Stimulated activated CD4-positive, alpha-beta T cell treated with anti-CD3 and anti-CD28 coated beads, Interleukin-15, amount 100 ng/mL, for 24 hours (primary cell): Measurements from ENCODE around the gene PKD1.

Experiments used
- DNase-seq: peaks from one replicate; pipeline ENCODE4 v3.0.0-alpha.2; 2020

Gene PKD1

DNA sequence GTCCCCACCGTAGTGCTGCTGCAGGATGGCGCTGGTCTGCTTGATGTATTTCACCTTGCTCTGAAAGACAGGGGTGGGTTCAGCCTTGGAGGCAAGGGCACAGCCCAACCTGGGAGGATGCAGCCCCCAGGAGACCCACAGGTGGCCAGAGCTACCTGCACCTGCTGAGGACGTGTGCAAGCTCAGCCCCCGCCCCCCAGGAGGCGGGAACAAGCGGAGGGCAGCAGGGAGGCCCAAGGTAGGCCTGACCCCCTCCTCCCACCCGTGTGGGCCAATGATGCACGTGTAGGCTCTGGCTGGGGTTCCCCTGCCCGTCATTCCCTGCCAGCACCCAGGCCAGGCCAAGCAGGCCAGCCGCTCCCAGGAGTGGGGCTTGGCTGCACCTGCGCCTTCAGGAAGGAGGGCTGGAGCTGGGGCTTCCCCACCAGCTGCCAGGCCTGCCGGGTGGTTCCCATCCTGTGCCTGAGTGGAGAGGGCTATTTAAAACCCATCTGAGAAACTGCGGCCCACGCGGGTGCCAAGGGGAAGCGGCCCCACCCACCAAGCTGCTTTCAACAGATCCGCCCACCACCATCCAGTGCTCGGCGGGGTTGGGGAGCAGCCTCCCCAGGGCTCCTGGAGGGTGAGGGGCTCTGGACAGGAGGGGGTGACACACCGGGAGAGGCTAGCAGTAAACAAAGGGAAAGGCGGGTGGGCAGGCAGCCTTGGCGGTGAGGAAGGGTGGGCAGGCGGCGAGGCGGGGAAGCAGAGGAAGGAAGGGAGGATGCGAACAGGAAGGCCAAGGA is 91.8 kb downstream of the PKD1 start:
- no peak for DNase-seq

DNA sequence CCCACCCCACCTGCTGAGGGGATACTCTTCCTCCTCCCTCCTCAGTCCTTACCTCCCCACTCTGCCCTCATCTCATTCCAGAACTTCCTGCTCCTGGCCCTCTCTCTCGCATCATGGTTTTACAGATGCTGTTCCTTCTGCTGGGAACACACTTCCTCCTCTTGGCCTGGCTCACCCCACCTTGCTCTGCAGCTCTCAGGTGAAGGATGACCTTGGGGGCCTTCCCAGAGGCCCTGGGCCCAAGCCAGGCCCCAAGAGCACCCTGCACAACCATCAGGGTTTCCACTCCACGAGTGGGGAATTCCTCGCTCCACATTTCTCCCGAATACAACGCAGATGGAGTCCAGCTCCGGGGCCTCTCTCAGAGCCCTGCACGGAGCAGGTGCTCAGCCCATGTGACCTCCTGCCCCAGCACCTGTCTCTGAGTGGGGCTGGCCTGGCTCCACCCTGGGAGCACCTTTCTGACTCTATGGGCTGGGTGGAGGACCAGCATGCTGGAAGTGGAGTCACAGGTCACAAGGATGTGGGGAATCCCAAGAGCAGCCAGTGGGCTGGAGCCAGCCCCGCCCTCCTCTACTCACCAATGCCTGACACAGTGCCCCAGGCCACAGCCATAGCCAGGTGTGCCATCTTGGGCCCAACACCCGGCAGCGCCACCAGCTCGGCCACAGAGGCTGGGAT is 92.6 kb downstream of the PKD1 start:
- no peak for DNase-seq

DNA sequence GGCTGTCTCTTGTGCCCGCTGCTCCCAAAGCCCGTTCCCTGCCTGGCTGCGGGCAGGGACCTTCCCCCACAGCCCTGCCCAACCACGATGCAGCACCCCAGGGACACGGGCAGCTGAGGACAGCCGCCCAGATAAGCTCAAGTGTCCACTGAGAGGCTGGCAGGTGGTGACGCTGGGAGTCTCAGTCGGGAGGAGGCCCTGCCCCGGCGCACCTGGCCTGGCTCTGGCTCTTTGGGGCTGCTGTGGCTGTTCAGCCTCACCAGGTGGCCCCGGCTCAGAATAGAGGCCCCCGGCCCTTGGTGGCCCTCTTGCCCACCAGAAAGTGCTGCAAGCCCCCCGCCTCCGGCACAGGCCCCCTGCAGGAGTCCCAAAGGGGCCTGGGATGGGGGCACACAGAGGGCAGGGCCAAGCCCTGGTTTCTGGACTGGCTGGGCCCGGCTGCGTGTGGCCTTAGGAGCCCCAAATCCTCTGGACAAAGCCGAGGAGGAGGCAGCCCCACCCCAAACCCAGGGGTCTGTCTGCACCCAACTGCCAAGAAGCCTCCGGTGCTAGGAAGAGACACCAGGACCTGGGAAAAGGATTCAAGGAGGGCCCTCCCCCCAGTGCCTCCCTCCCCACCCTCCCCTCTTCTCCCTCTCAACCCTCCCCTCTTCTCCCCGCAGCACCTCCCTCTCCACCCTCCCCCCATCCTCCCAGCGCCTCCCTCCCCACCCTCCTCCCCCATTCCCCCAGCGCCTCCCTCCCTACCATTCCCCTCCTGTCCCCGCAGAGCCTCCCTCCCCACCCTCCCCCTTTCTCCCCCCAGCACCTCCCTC is 93.3 kb downstream of the PKD1 start:
- no peak for DNase-seq

DNA sequence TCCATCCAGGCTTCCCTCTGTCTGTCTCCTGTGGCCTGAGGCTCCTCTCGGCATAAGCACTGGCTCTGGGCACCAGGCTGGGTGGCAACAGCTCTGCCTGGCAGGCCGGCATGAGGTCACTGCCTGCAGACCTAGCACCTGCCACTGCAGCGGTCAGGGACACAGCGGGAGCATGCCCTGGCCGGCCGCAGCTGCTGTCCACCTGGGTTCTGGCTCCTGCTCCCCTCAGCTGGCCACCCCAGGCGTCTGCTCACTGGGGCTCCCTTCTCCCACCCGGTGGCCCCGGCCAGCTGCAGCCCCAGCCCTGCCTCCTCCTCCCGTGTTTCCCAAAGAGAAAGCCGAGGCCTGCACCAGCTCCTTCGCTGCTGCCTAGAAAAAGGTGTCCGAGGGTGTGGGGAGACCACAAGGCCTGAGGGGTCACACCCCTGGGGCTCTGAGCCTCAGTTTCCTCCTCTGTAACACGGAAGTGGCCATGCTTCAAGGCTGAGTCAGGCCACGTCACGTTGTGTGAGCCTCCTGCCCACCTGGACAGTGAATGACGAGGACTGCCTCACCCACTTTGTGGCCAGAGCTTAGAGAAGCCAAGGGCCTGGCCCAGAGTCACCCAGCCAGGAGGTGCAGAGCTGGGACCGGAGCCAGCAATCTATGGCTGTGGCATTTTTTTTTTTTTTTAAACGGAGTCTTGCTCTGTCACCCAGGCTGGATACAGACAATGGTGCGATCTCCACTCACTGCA is 94.7 kb downstream of the PKD1 start:
- no peak for DNase-seq

DNA sequence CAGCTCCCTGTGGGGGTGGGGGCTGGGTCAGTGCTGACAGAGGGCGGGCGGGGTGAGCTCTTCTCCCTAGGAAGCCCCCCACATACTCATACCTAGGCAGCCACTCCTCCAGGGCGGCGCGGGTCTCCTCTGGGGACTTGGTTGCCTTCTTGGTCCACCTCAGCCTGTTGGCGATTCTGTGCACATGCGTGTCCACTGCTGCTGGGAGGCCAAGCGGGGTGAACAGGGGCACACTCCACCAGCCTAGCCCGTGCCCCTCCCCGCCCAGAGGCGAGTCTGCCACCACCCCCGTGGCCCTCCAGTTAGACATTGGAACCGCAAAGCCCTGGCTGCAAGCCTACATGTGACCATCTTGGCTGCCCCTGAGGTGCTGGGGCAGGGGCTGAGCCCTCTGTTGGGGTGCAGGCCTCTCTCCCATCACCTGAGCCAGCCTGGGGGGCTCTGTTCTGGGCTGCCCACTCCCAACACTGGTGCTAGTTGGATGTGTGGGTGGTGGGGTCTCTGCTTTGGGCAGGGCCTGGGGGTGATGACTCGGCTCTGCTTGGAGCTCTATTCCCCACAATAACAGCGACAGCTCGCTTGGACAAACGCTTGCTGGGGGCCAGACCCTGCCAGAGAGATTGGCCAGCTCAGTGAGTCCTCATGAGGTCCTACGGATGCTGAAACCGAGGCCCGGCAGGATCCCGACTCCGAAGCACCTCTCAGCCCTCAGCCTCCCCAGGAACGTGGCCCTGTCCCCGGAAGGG is 95.5 kb downstream of the PKD1 start:
- no peak for DNase-seq

DNA sequence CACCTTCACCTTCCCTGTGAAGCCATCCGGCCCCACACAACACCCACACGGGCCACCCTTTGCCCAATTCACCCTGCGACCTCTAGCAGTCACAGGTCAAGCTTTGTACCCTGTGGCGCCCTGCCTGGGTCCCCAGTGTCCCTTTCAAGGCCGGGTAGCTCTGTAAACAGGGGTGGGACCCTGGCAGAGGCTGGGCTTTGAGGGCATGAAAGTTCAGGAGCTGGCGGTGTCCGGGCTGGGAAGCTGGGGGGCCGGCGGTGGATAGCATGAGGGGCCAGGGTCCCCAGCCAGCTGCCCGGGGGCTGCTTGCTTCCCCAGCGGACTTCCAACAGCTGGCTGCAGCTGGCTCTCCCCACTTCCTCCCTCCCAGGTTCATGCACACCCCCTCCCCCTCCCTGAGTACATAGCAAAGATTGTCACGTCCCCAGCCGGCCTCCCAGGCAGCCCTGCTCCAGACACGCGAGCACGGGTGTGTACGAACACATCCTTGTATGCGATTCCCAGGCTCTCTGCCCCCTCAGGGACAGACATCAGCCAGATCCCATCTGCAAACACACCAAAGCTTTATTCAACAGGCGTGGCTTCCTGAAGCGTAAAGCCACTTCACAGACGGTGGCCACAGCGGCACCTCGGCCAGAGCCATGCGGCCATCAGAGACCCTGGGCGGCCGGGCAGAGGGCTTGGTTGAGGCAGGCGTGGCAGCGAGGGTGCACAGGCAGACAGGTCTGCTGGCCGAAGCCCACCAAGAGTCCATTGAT is 96.2 kb downstream of the PKD1 start:
- no peak for DNase-seq
